OCI-LY1 (cell line): ENCODE measurements around the gene IFT52.

Source experiments
- H2AFZ ChIP-seq: fragments of 200-600 bp; sonication (generic), shearing (Covaris generic); 2 replicates; pipeline ENCODE4 v1.6.0; 2014; ENCODE audit warnings: antibody characterized with exemption, mild to moderate bottlenecking, low read length
- H3F3A ChIP-seq: fragments of 200-600 bp; sonication (generic), shearing (Covaris generic); 2 replicates; pipeline ENCODE4 v1.6.0; 2014; ENCODE audit warnings: mild to moderate bottlenecking, antibody characterized with exemption, low read length, moderate library complexity; ENCODE audit not compliant: insufficient read depth
- H3K27ac ChIP-seq: fragments of 200-600 bp; sonication (generic); 2 replicates; pipeline ENCODE4 v1.5.1; 2014; ENCODE audit warnings: low read length, mixed run types, mild to moderate bottlenecking, low read depth; ENCODE audit not compliant: poor library complexity, severe bottlenecking
- H3K27me3 ChIP-seq: fragments of 200-600 bp; sonication (generic); 2 replicates; pipeline ENCODE4 v1.6.0; 2014; ENCODE audit warnings: antibody characterized with exemption, mild to moderate bottlenecking, low read length, moderate library complexity; ENCODE audit not compliant: insufficient read depth
- H3K36me3 ChIP-seq: fragments of 200-600 bp; sonication (generic); 2 replicates; pipeline ENCODE4 v1.6.1; 2014; ENCODE audit warnings: mild to moderate bottlenecking, antibody characterized with exemption, low read length, moderate library complexity, mixed read lengths; ENCODE audit not compliant: insufficient read depth
- H3K4me1 ChIP-seq: fragments of 200-600 bp; sonication (generic); 2 replicates; pipeline ENCODE4 v1.5.1; 2014; ENCODE audit warnings: mild to moderate bottlenecking, low read length, moderate library complexity; ENCODE audit not compliant: insufficient read depth, severe bottlenecking
- H3K4me2 ChIP-seq: fragments of 200-600 bp; sonication (generic), shearing (Covaris generic); 2 replicates; pipeline ENCODE4 v1.6.1; 2014; ENCODE audit warnings: low read length
- H3K4me3 ChIP-seq: fragments of 200-600 bp; sonication (generic); 2 replicates; pipeline ENCODE4 v1.5.1; 2014; ENCODE audit warnings: low read length, low read depth, mild to moderate bottlenecking, mixed read lengths; ENCODE audit not compliant: poor library complexity, severe bottlenecking
- H3K79me2 ChIP-seq: fragments of 200-600 bp; shearing (Covaris generic); 2 replicates; pipeline ENCODE4 v1.6.1; 2016; ENCODE audit warnings: mixed run types, low read length, mixed read lengths; ENCODE audit not compliant: insufficient read depth
- H3K9ac ChIP-seq: fragments of 200-600 bp; sonication (generic), shearing (Covaris generic); 2 replicates; pipeline ENCODE4 v1.6.1; 2014; ENCODE audit warnings: mild to moderate bottlenecking, low read length, mixed read lengths
- H3K9me2 ChIP-seq: fragments of 200-600 bp; sonication (generic), shearing (Covaris generic); 2 replicates; pipeline ENCODE4 v1.6.1; 2014; ENCODE audit warnings: low read depth, mild to moderate bottlenecking, low read length, mixed read lengths
- H3K9me3 ChIP-seq: fragments of 200-600 bp; shearing (Covaris generic); 2 replicates; pipeline ENCODE4 v1.6.1; 2014; ENCODE audit warnings: low read length, mixed read lengths
- H4K20me1 ChIP-seq: fragments of 200-600 bp; sonication (generic), shearing (Covaris generic); 2 replicates; pipeline ENCODE4 v1.6.0; 2016; ENCODE audit warnings: mild to moderate bottlenecking, low read length; ENCODE audit not compliant: insufficient read depth
- EZH2 ChIP-seq: fragments of 200-600 bp; sonication (generic), shearing (Covaris generic); IDR thresholded peaks from 2 replicates; pipeline ENCODE4 v1.8.0; 2017; ENCODE audit warnings: borderline replicate concordance, mixed run types, mild to moderate bottlenecking, antibody characterized with exemption, low read length, moderate library complexity, mixed read lengths
- TF ChIP-seq, protein P1 (sequence below): fragments of 200-600 bp; sonication (generic), shearing (Covaris generic); IDR thresholded peaks from 2 replicates; pipeline ENCODE4 v1.5.1; 2017; ENCODE audit warnings: mild to moderate bottlenecking, antibody characterized with exemption, low read length, moderate library complexity, mixed read lengths

The IFT52 gene

DNA sequence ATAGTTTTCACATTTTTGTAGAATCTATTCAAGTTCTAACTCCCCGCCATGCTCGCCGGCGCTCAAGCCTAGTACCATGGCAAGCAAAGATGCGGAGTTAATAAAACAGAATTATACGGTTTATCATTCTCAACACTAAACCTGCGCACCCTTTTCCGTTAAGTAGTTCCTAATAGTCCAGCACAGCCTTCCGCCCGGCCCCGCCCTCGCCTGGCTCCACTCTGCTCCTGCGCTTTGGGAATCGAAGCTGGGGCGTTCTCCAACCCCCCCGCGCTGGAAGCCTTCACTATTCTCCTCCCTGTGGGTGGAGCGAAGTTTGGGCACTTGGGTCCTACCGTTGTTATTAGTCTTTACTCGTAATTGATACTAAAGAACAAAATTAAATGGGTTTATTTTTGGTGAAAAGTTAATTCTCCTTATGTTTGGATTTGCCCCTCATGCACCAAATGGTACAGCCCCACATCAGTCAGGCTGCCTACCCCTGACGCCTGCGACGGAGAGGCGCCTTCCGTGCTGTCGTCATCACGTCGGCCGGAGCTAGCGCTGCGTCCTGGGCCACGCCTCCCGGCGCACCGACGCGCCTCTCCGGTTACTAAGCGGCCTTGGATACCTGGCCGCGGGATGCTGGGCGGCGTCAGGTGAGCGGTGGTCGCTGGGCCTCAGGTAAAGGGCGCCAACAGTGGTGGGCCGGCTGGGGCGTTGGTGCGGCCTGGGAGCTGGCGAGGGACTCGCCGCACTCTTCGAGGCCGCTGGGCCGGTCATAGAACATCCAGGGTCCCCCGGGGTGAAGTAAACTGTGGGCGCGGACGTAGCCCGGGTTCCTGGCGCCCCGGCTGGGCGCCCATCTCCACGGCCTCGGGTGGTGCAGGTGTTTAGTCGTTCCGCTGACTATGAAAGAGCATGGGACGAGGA, at the start of gene IFT52:
TSS of gene IFT52 (plus strand) at position 546 of the 912 bp plus-strand sequence. CDS start 3,762 bp downstream, outside the sequence.
- Histone ChIP-seq H3K27ac (peak within 1 kb of the TSS; percentile 48), H3K4me3 (peak within 1 kb of the TSS; percentile 76), H3K4me2 (peak within 1 kb of the TSS; percentile 86), H2AFZ (peak within 1 kb of the TSS; percentile 12; the same call in 1 of the 2 replicates), H4K20me1 (no peaks in the 10 kb centered on the region), H3K27me3 (no peaks in the 10 kb centered on the region), H3K9ac (peak within 1 kb of the TSS; percentile 85), H3K4me1 (peaks cover 20% of the 10 kb centered on the region), H3K79me2 (no peaks in the 10 kb centered on the region), H3F3A (no peaks in the 10 kb centered on the region), H3K36me3 (peaks cover 8% of the 10 kb centered on the region; the same call in 1 of the 2 replicates), H3K9me3 (no peaks in the 10 kb centered on the region), H3K9me2 (no peaks in the 10 kb centered on the region)
- TF ChIP-seq EZH2 = no peak
- TF ChIP-seq, protein P1, sequence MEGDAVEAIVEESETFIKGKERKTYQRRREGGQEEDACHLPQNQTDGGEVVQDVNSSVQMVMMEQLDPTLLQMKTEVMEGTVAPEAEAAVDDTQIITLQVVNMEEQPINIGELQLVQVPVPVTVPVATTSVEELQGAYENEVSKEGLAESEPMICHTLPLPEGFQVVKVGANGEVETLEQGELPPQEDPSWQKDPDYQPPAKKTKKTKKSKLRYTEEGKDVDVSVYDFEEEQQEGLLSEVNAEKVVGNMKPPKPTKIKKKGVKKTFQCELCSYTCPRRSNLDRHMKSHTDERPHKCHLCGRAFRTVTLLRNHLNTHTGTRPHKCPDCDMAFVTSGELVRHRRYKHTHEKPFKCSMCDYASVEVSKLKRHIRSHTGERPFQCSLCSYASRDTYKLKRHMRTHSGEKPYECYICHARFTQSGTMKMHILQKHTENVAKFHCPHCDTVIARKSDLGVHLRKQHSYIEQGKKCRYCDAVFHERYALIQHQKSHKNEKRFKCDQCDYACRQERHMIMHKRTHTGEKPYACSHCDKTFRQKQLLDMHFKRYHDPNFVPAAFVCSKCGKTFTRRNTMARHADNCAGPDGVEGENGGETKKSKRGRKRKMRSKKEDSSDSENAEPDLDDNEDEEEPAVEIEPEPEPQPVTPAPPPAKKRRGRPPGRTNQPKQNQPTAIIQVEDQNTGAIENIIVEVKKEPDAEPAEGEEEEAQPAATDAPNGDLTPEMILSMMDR = no peak

DNA sequence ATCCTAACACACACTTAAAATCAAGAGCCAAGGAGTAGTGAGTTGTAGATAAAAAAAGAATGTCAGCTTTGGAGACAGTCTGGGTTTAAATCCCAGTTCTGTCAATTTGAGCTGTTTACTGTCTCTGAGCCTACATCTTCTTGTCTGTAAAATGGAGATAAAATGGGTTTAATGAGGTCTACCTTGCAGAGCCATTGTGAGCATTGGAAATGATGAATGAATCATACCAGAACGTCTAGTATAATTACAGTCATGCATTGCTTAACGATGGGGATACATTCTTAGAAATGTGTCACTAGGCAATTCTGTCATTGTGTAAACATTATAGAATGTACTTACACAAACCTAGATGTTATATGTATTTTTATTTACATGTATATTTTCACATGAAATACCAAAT, 49.5 kb upstream of the IFT52 start:
- Histone ChIP-seq H3K4me3 (no peak overlapping the region), H3K4me2 (no peak overlapping the region), H3F3A (no peaks in the 10 kb centered on the region), H3K9me3 (no peaks in the 10 kb centered on the region), H3K27me3 (no peaks in the 10 kb centered on the region), H3K36me3 (0 out of 2 replicates have a peak, but pooled peaks cover 7% of the 10 kb centered on the region), H3K4me1 (no peaks in the 10 kb centered on the region), H2AFZ (no peak overlapping the region), H3K9ac (no peak overlapping the region), H3K79me2 (no peaks in the 10 kb centered on the region), H3K27ac (no peak overlapping the region), H3K9me2 (no peaks in the 10 kb centered on the region), H4K20me1 (no peaks in the 10 kb centered on the region)
- TF ChIP-seq, protein P1 = no peak
- no peak for TF ChIP-seq EZH2

GRCh38 chr20:43542161-43542560, 48.6 kb upstream of the IFT52 start:
- H3K4me1 ChIP-seq = no peaks in the 10 kb centered on the region
- no peak overlapping the region for H2AFZ ChIP-seq
- TF ChIP-seq, protein P1 = no peak
- no peak for TF ChIP-seq EZH2
- no peaks in the 10 kb centered on the region for H3K9me3 ChIP-seq
- H3K79me2 ChIP-seq = no peaks in the 10 kb centered on the region
- H3K9ac ChIP-seq = no peak overlapping the region
- no peak overlapping the region for H3K27ac ChIP-seq
- H3K9me2 ChIP-seq = no peaks in the 10 kb centered on the region
- no peak overlapping the region for H3K4me2 ChIP-seq
- H3K4me3 ChIP-seq = no peak overlapping the region
- H3K27me3 ChIP-seq = no peaks in the 10 kb centered on the region
- H4K20me1 ChIP-seq = no peaks in the 10 kb centered on the region
- 0 out of 2 replicates have a peak, but pooled peaks cover 7% of the 10 kb centered on the region for H3K36me3 ChIP-seq
- H3F3A ChIP-seq = no peaks in the 10 kb centered on the region
